HUES48 (cell line): ENCODE data around the gene NLRP14.

Experiments
- H3K27ac ChIP-seq: one replicate; pipeline ENCODE4 v1.7.0; 2013; ENCODE audit warnings: low read depth, low read length, inconsistent platforms
- H3K27me3 ChIP-seq: 2 replicates; pipeline ENCODE4 v1.6.1; 2013; ENCODE audit warnings: mild to moderate bottlenecking, low read length; ENCODE audit not compliant: control insufficient read depth, insufficient read depth
- H3K36me3 ChIP-seq: 2 replicates; pipeline ENCODE4 v1.6.1; 2013; ENCODE audit warnings: low read length; ENCODE audit not compliant: control insufficient read depth, insufficient read depth
- H3K4me1 ChIP-seq: 2 replicates; pipeline ENCODE4 v1.6.1; 2013; ENCODE audit warnings: mild to moderate bottlenecking, low read length; ENCODE audit not compliant: control insufficient read depth, insufficient read depth
- H3K4me3 ChIP-seq: 2 replicates; pipeline ENCODE4 v1.5.1; 2013; ENCODE audit warnings: mild to moderate bottlenecking, low read depth, low read length
- H3K9ac ChIP-seq: 2 replicates; pipeline ENCODE4 v1.6.1; 2013; ENCODE audit warnings: mild to moderate bottlenecking, low read depth, low read length, moderate library complexity
- H3K9me3 ChIP-seq: 2 replicates; pipeline ENCODE4 v1.6.1; 2013; ENCODE audit warnings: low read length; ENCODE audit not compliant: control insufficient read depth, insufficient read depth

The NLRP14 gene

GRCh38 chr11:7089328-7090251, 69.3 kb downstream of the NLRP14 start:
- Histone ChIP-seq H3K27ac (no peak overlapping the region), H3K4me3 (no peak overlapping the region), H3K9me3 (peaks cover 8% of the 10 kb centered on the region), H3K36me3 (no peaks in the 10 kb centered on the region), H3K9ac (no peak overlapping the region), H3K27me3 (no peaks in the 10 kb centered on the region), H3K4me1 (no peaks in the 10 kb centered on the region)

DNA sequence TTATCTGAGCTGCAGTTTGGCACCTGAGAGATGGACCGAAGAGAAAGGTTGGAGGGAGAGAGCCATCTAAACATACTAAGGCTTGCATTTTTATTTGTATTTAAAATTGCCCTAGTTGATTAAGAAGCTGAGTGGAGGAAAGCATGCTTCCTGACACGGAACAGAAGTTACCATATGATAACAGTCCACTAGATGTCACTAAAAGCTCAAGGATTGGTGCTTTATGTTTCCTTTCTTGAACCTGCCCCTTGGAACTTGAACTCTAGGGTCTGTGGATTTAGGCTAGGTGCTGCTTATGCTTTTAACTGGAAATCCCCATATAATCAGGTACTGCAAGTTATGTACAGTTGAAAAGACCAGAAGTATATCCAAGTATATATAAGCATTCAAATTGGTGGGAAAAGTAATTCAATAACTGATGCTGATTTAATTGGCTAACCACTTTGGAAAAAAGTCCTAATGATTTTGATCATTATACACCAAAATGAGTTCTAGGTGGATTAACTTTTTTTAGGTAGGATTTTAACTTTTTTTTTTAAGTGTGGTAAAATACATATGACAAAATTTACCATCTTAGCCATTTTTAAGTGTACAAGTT, 78.1 kb downstream of the NLRP14 start:
- no peaks in the 10 kb centered on the region for H3K27me3 ChIP-seq
- no peaks in the 10 kb centered on the region for H3K36me3 ChIP-seq
- H3K4me1 ChIP-seq: no peaks in the 10 kb centered on the region
- H3K4me3 ChIP-seq: no peak overlapping the region
- H3K9me3 ChIP-seq: no peaks in the 10 kb centered on the region
- no peak overlapping the region for H3K27ac ChIP-seq
- no peak overlapping the region for H3K9ac ChIP-seq

- Histone ChIP-seq H3K27me3 (no peaks in the 10 kb centered on the region), H3K9me3 (no peaks in the 10 kb centered on the region), H3K9ac (no peak overlapping the region), H3K36me3 (no peaks in the 10 kb centered on the region), H3K4me1 (no peaks in the 10 kb centered on the region), H3K4me3 (no peak overlapping the region), H3K27ac (no peak overlapping the region)
Observed at GRCh38 chr11:7115780-7116179, 95.5 kb downstream of the NLRP14 start.

GRCh38 chr11:7116370-7116769, 96.1 kb downstream of the NLRP14 start:
- Histone ChIP-seq H3K27ac (no peak overlapping the region), H3K4me1 (no peaks in the 10 kb centered on the region), H3K9ac (no peak overlapping the region), H3K27me3 (no peaks in the 10 kb centered on the region), H3K36me3 (no peaks in the 10 kb centered on the region), H3K4me3 (no peak overlapping the region), H3K9me3 (no peaks in the 10 kb centered on the region)
